A549 (cell line): ENCODE measurements around the gene C15orf39. TPM values are rescaled to one million over a fixed set of nuclear protein-coding genes. Genes with fewer than 3 reads are reported as not detected.

Experiments used
- ATAC-seq, 2 experiments: fragments of 200-7000 bp in 1 of 2; fragments of >200 bp in 1 of 2; cut with Nextera tagmentation in 1 of 2; cut with Tn5 transposase in 1 of 2; 3 replicates each; pipeline versions ENCODE4 v1.8.0 to v1.9.1; 2018 to 2020; ENCODE audit warnings: mild to moderate bottlenecking in 1 of 2, moderate library complexity in 1 of 2
- CTCF ChIA-PET: fragments of 300-600 bp; sonication (Branson Sonifier 250); formaldehyde crosslinking; extraction: SDS; loops from one replicate; lab custom pipeline; 2021; ENCODE audit warnings: antibody characterized with exemption, inconsistent platforms; lab: Yijun Ruan, JAX
- POLR2A ChIA-PET: fragments of 350-600 bp; formaldehyde crosslinking; extraction: SDS; loops from one replicate; lab custom pipeline; 2021; ENCODE audit warnings: antibody characterized with exemption, inconsistent platforms; lab: Yijun Ruan, JAX
- DNase-seq, 2 experiments: peaks; one replicate each; pipeline versions ENCODE4 v3.0.0 to v3.0.0-alpha.2; 2011 to 2016; ENCODE audit warnings: low read depth in 1 of 2, low spot score in 1 of 2
- FAIRE-seq: peaks from 2 replicates; lab custom pipeline; 2011; peaks lifted over from hg19 to GRCh38; lab: Jason Lieb, UNC
- H3K27ac ChIP-seq, 2 experiments: fragments of >200 bp; sonication (Bioruptor Twin); formaldehyde crosslinking; 3 replicates each; pipeline ENCODE4 v1.5.1; 2016 to 2017
- H3K4me1 ChIP-seq: fragments of >200 bp; sonication (Bioruptor Twin); formaldehyde crosslinking; 3 replicates; pipeline ENCODE4 v1.6.1; 2016
- H3K4me2 ChIP-seq: fragments of >200 bp; sonication (Bioruptor Twin); formaldehyde crosslinking; 3 replicates; pipeline ENCODE4 v1.6.1; 2016
- H3K4me3 ChIP-seq: fragments of >200 bp; sonication (Bioruptor Twin); formaldehyde crosslinking; 3 replicates; pipeline ENCODE4 v1.5.1; 2016
- H3K9me3 ChIP-seq: fragments of >200 bp; sonication (Bioruptor Twin); formaldehyde crosslinking; 3 replicates; pipeline ENCODE4 v1.6.1; 2016
- BHLHE40 ChIP-seq: IDR thresholded peaks from 2 replicates; pipeline ENCODE4 v1.6.1; 2012; ENCODE audit warnings: low read depth, low read length, inconsistent platforms
- CBX2 ChIP-seq: fragments of 200-600 bp; sonication (generic); IDR thresholded peaks from 2 replicates; pipeline ENCODE4 v1.6.1; 2016; ENCODE audit warnings: low read depth, mild to moderate bottlenecking, borderline replicate concordance
- CHD2 ChIP-seq: fragments of 150-350 bp; IDR thresholded peaks from 2 replicates; pipeline ENCODE4 v1.6.1; 2014; ENCODE audit warnings: low read length; ENCODE audit not compliant: partially characterized antibody
- CHD4 ChIP-seq: fragments of 200-600 bp; sonication (generic); IDR thresholded peaks from 2 replicates; pipeline ENCODE4 v1.6.1; 2016; ENCODE audit warnings: antibody characterized with exemption, mild to moderate bottlenecking, borderline replicate concordance
- EHMT2 ChIP-seq: fragments of 200-600 bp; sonication (generic); IDR thresholded peaks from 2 replicates; pipeline ENCODE4 v1.6.1; 2016; ENCODE audit warnings: antibody characterized with exemption, low read depth, mild to moderate bottlenecking, moderate library complexity
- ESRRA ChIP-seq: fragments of 150-350 bp; IDR thresholded peaks from 2 replicates; pipeline ENCODE4 v1.6.1; 2014; ENCODE audit warnings: mild to moderate bottlenecking, low read length, borderline replicate concordance
- FOSL2 ChIP-seq, 2 experiments: fragments of 450-650 bp in 1 of 2; fragments of >200 bp in 1 of 2; sonication (Bioruptor Twin) in 1 of 2; formaldehyde crosslinking; IDR thresholded peaks; 2 replicates each; pipeline versions ENCODE4 v1.5.0 to v1.6.1; 2016 to 2020; ENCODE audit warnings: mild to moderate bottlenecking in 1 of 2, moderate library complexity in 1 of 2
- FOXS1 ChIP-seq: fragments of 250-450 bp; sonication (Bioruptor Pico); IDR thresholded peaks from 2 replicates; pipeline ENCODE4 v1.5.0; 2020; ENCODE audit warnings: mild to moderate bottlenecking, moderate library complexity
- GATA3 ChIP-seq: IDR thresholded peaks from 2 replicates; pipeline ENCODE4 v1.6.1; 2012; ENCODE audit warnings: borderline replicate concordance
- HDAC2 ChIP-seq: fragments of 200-600 bp; sonication (generic); IDR thresholded peaks from 2 replicates; pipeline ENCODE4 v1.6.1; 2016
- HOXA7 ChIP-seq: fragments of 250-450 bp; sonication (Bioruptor Pico); IDR thresholded peaks from 2 replicates; pipeline ENCODE4 v1.5.0; 2020; ENCODE audit warnings: mild to moderate bottlenecking, moderate library complexity
- HOXB13 ChIP-seq: fragments of 250-450 bp; sonication (Bioruptor Pico); IDR thresholded peaks from 2 replicates; pipeline ENCODE4 v1.5.0; 2020; ENCODE audit warnings: low read depth, mild to moderate bottlenecking, moderate library complexity
- HOXB5 ChIP-seq: fragments of 250-450 bp; sonication (Bioruptor Pico); IDR thresholded peaks from 2 replicates; pipeline ENCODE4 v1.5.0; 2020; ENCODE audit warnings: mild to moderate bottlenecking, moderate library complexity
- KDM1A ChIP-seq: fragments of 200-600 bp; sonication (generic); IDR thresholded peaks from 2 replicates; pipeline ENCODE4 v1.6.1; 2016; ENCODE audit warnings: low read depth, mild to moderate bottlenecking
- MYC ChIP-seq: IDR thresholded peaks from 2 replicates; pipeline ENCODE4 v1.6.1; 2012; ENCODE audit warnings: mild to moderate bottlenecking, inconsistent platforms, low read length, improper control_type of control experiment, borderline replicate concordance
- NPAS2 ChIP-seq: fragments of 250-450 bp; sonication (Bioruptor Pico); IDR thresholded peaks from 2 replicates; pipeline ENCODE4 v1.8.0; 2022; ENCODE audit warnings: mild to moderate bottlenecking, moderate library complexity, borderline replicate concordance
- POLR2A ChIP-seq: IDR thresholded peaks from 2 replicates; pipeline ENCODE4 v1.6.1; 2012; ENCODE audit warnings: mild to moderate bottlenecking, low read length
- POLR2AphosphoS2 ChIP-seq: conservative IDR thresholded peaks from 2 replicates; pipeline ENCODE4 v1.6.1; 2012; ENCODE audit warnings: low read length, improper control_type of control experiment, inconsistent platforms
- RARB ChIP-seq: fragments of 250-450 bp; sonication (Bioruptor Pico); IDR thresholded peaks from 2 replicates; pipeline ENCODE4 v1.8.0; 2021; ENCODE audit warnings: mild to moderate bottlenecking, moderate library complexity
- SMC3 ChIP-seq: fragments of >200 bp; sonication (Bioruptor Twin); formaldehyde crosslinking; IDR thresholded peaks from 3 replicates; pipeline ENCODE4 v1.6.1; 2018; ENCODE audit warnings: inconsistent platforms
- TP53 ChIP-seq: fragments of 250-450 bp; sonication (Bioruptor Pico); IDR thresholded peaks from 2 replicates; pipeline ENCODE4 v1.5.0; 2021; ENCODE audit warnings: mild to moderate bottlenecking, moderate library complexity
- ZFP36 ChIP-seq: fragments of 450-650 bp; IDR thresholded peaks from 2 replicates; pipeline ENCODE4 v1.6.1; 2014; ENCODE audit warnings: borderline replicate concordance; ENCODE audit not compliant: partially characterized antibody
- WGBS: methylation state at CpG from one replicate; pipeline ENCODE4 v1.1.6; 2017; ENCODE audit errors: missing lambda C conversion rate; 5-methylcytosine and 5-hydroxymethylcytosine counted together
- polyA plus RNA-seq, 4 experiments: library from polyadenylated mRNA; depleted of rRNA in 3 of 4; stranded (reverse); fragments of >200 nt; fragmentation: RNase III in 1 of 4; extraction: RNeasy Plus Mini Kit Qiagen cat#74134 plus additional on column Dnase treatment in 1 of 4; gene quantifications; 2 replicates in 3 of 4; 3 replicates in 1 of 4; pipeline ENCODE4 v1.2.3, GENCODE V29; 2011 to 2017
- TF ChIP-seq, protein P1 (sequence below): IDR thresholded peaks from 2 replicates; pipeline ENCODE4 v1.6.1; 2012
- TF ChIP-seq, protein P2 (sequence below): fragments of >200 bp; sonication (Bioruptor Twin); formaldehyde crosslinking; IDR thresholded peaks from 2 replicates; pipeline ENCODE4 v1.6.1; 2016
- TF ChIP-seq, protein P3 (sequence below): fragments of 250-450 bp; sonication (Bioruptor Pico); IDR thresholded peaks from 2 replicates; pipeline ENCODE4 v1.5.0; 2021; ENCODE audit warnings: mild to moderate bottlenecking, moderate library complexity, borderline replicate concordance
- TF ChIP-seq, protein P4 (sequence below): fragments of >200 bp; sonication (Bioruptor Twin); formaldehyde crosslinking; IDR thresholded peaks from 3 replicates; pipeline ENCODE4 v1.5.1; 2016
- TF ChIP-seq, protein P5 (sequence below): fragments of 250-450 bp; sonication (Bioruptor Pico); IDR thresholded peaks from 2 replicates; pipeline ENCODE4 v1.5.0; 2020; ENCODE audit warnings: low read depth, mild to moderate bottlenecking, moderate library complexity

Gene C15orf39
- polyA plus RNA-seq, 2 of the 4 experiments (the other 2 are of a cell fraction) = 5.7 to 16.7 TPM

DNA sequence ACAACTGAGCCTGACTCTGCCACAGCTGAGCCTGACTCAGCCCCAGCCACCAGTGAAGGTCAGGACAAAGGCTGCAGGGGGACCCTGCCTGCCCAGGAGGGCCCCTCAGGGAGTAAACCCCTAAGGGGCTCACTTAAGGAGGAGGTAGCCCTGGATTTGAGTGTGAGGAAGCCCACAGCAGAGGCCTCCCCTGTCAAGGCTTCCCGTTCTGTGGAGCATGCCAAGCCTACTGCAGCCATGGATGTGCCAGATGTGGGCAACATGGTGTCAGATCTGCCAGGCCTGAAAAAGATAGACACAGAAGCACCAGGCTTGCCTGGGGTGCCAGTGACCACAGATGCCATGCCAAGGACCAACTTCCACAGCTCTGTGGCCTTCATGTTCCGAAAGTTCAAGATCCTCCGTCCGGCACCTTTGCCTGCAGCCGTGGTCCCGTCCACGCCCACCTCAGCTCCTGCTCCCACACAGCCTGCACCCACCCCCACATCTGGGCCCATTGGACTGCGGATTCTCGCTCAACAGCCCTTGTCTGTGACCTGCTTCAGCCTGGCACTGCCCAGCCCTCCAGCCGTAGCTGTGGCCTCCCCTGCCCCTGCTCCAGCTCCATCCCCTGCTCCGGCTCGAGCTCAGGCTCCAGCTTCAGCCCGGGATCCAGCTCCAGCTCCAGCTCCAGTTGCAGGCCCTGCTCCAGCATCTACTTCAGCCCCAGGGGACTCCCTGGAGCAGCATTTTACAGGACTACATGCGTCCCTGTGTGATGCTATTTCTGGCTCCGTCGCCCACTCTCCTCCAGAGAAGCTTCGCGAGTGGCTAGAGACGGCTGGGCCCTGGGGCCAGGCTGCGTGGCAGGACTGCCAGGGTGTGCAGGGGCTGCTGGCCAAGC is 6.2 kb downstream of the C15orf39 start (continued):
- TF ChIP-seq, protein P1, sequence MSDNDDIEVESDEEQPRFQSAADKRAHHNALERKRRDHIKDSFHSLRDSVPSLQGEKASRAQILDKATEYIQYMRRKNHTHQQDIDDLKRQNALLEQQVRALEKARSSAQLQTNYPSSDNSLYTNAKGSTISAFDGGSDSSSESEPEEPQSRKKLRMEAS = no peak
- no peak for TF ChIP-seq BHLHE40
- no peak for TF ChIP-seq CHD2
- TF ChIP-seq TP53 = no peak
- TF ChIP-seq MYC = no peak
- no peak for TF ChIP-seq HOXA7 (CRISPR knock-in tag)
- TF ChIP-seq EHMT2 = no peak
- TF ChIP-seq FOXS1 (CRISPR knock-in tag) = no peak

DNA sequence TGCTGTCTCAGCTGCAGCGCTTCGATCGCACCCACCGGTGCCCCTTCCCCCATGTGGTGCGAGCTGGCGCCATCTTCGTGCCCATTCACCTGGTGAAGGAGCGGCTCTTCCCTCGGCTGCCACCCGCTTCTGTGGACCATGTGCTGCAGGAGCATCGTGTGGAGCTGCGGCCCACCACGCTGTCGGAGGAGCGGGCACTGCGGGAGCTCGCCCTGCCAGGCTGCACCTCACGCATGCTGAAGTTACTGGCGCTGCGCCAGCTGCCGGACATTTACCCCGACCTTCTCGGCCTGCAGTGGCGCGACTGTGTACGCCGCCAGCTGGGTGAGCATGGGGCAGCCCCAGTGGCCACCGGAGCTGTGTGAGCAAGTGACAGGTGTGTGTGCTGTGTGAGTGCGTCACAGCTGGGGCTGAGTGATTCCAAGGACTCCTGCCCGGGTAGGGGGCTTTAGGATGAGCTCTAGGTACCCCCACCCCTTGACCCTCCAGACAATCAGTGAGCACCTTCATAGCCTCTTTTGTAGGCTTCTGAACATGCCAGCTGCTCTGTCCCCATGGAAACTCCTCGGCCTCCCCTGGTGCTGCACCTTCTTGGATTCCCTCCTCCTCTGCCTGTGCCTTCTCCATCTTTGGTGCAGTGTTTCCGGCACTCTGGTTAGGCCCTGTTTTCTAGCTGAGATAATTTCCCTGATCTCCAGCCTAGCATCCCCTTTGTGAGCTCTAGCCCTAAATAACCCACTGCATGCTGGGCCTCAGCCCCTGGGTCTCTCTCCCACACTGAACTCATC is 7.0 kb downstream of the C15orf39 start:
- no peak overlapping the region for H3K27ac ChIP-seq
- no peaks in the 10 kb centered on the region for H3K9me3 ChIP-seq
- 94% methylated on average over 32 of the region's 32 CpGs for WGBS
- CTCF ChIA-PET = interaction anchor here (0.7 to 15.6 kb wide), 13 partner anchors 7 to 252 kb away, joined by 3 to 324 read pairs (median 3); partner anchors contain the start of genes C15orf39, MAN2C1, PPCDC and RPP25
- H3K4me2 ChIP-seq = no peak overlapping the region
- no peak overlapping the region for H3K4me3 ChIP-seq
- FAIRE-seq = no peak
- no peak for DNase-seq
- H3K4me1 ChIP-seq = peaks cover 22% of the 10 kb centered on the region
- POLR2A ChIA-PET = no interaction called here
- TF ChIP-seq ESRRA (no peak), NPAS2 (CRISPR knock-in tag) (no peak), POLR2A (no peak), KDM1A (no peak), POLR2AphosphoS2 (0 out of 2 replicates have a peak, but pooled peaks have one; percentile 49)
- TF ChIP-seq, all 56 proteins: peak for 1
- ATAC-seq = no peak

DNA sequence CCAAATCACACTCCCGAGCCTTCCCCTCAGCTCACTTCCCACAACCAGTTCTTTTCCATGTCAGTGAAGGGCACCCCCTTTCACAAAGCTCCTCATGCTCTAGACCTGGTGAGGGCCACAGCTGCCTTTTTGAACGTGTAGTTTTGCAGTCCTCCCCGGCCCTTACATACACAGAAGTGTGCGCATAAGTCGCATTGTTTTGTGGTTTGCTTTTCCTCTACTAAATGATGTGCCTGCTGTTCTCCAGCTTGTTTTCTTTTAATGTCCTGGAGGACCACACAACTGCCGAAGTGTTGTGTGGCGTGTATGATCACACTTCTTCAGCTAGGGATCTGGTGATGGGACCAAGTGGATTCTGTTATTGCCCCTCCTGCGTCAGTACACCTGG is 7.6 kb downstream of the C15orf39 start:
- ATAC-seq = no peak
- Histone ChIP-seq H3K4me2 (no peak overlapping the region), H3K4me3 (no peak overlapping the region), H3K27ac (no peak overlapping the region), H3K9me3 (no peaks in the 10 kb centered on the region), H3K4me1 (peaks cover 17% of the 10 kb centered on the region)
- ChIA-PET POLR2A (interaction anchor here (1.1 kb wide), 1 partner anchor 186 kb away, joined by 3 read pairs; no protein-coding TSS in a partner anchor), CTCF (interaction anchor here (0.8 to 15.6 kb wide), 9 partner anchors 8 to 182 kb away, joined by 3 to 324 read pairs (median 3); partner anchors contain the start of genes C15orf39 and PPCDC)
- FAIRE-seq = no peak
- TF ChIP-seq, protein P2, sequence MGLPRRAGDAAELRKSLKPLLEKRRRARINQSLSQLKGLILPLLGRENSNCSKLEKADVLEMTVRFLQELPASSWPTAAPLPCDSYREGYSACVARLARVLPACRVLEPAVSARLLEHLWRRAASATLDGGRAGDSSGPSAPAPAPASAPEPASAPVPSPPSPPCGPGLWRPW = no peak
- TF ChIP-seq, protein P3, sequence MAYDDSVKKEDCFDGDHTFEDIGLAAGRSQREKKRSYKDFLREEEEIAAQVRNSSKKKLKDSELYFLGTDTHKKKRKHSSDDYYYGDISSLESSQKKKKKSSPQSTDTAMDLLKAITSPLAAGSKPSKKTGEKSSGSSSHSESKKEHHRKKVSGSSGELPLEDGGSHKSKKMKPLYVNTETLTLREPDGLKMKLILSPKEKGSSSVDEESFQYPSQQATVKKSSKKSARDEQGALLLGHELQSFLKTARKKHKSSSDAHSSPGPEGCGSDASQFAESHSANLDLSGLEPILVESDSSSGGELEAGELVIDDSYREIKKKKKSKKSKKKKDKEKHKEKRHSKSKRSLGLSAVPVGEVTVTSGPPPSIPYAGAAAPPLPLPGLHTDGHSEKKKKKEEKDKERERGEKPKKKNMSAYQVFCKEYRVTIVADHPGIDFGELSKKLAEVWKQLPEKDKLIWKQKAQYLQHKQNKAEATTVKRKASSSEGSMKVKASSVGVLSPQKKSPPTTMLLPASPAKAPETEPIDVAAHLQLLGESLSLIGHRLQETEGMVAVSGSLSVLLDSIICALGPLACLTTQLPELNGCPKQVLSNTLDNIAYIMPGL (CRISPR knock-in tag) = no peak
- TF ChIP-seq, protein P4, sequence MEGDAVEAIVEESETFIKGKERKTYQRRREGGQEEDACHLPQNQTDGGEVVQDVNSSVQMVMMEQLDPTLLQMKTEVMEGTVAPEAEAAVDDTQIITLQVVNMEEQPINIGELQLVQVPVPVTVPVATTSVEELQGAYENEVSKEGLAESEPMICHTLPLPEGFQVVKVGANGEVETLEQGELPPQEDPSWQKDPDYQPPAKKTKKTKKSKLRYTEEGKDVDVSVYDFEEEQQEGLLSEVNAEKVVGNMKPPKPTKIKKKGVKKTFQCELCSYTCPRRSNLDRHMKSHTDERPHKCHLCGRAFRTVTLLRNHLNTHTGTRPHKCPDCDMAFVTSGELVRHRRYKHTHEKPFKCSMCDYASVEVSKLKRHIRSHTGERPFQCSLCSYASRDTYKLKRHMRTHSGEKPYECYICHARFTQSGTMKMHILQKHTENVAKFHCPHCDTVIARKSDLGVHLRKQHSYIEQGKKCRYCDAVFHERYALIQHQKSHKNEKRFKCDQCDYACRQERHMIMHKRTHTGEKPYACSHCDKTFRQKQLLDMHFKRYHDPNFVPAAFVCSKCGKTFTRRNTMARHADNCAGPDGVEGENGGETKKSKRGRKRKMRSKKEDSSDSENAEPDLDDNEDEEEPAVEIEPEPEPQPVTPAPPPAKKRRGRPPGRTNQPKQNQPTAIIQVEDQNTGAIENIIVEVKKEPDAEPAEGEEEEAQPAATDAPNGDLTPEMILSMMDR = no peak
- no peak for TF ChIP-seq CHD4
- TF ChIP-seq, protein P1 = no peak
- TF ChIP-seq FOSL2 (IDR thresholded peaks at IDR 0.05) = no peak
- no peak for TF ChIP-seq FOSL2 (CRISPR knock-in tag; IDR thresholded peaks at IDR 0.05)
- no peak for TF ChIP-seq HDAC2
- TF ChIP-seq HOXA7 (CRISPR knock-in tag) = no peak
- no peak for TF ChIP-seq GATA3
- TF ChIP-seq RARB (CRISPR knock-in tag) = no peak
- TF ChIP-seq CBX2 = no peak
- no peak for TF ChIP-seq HOXB5 (CRISPR knock-in tag)
- no peak for TF ChIP-seq HOXB13 (CRISPR knock-in tag)
- TF ChIP-seq ESRRA = no peak
- TF ChIP-seq, protein P5, sequence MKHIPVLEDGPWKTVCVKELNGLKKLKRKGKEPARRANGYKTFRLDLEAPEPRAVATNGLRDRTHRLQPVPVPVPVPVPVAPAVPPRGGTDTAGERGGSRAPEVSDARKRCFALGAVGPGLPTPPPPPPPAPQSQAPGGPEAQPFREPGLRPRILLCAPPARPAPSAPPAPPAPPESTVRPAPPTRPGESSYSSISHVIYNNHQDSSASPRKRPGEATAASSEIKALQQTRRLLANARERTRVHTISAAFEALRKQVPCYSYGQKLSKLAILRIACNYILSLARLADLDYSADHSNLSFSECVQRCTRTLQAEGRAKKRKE (CRISPR knock-in tag) = no peak
- TF ChIP-seq SMC3 = no peak
- no peak for TF ChIP-seq ZFP36
- no peak for TF ChIP-seq BHLHE40
- TF ChIP-seq EHMT2 = no peak
- TF ChIP-seq POLR2AphosphoS2 = no peak
- 88% methylated on average over 8 of the region's 8 CpGs for WGBS
- DNase-seq = no peak
